ENCODE results near the gene TMEM220.
A peak's percentile ranks its signal among the peaks of the same experiment; 100 is the strongest.

Gene TMEM220

GRCh38 chr17:10729334-10730193 is at the start of gene TMEM220:
TMEM220 (minus strand) TSS chr17:10730023; CDS start chr17:10729851, 172 bp downstream.
- Histone ChIP-seq H3K36me3 (ENCODE audit: control insufficient read depth, insufficient read depth, low read length) (no peaks in the 10 kb centered on the region), H3K4me3 (ENCODE audit: low read depth, low read length) (peak within 1 kb of the TSS; percentile 68), H3K4me1 (ENCODE audit: control insufficient read depth, insufficient read depth, low read length) (peaks cover 6% of the 10 kb centered on the region), H3K9me3 (ENCODE audit: control insufficient read depth, insufficient read depth, low read length) (no peaks in the 10 kb centered on the region), H3K9ac (ENCODE audit: low read depth, low read length) (peak within 1 kb of the TSS; percentile 49), H3K27me3 (ENCODE audit: control insufficient read depth, insufficient read depth, low read length) (peaks cover 2% of the 10 kb centered on the region)

GRCh38 chr17:10779609-10780008 is 49.8 kb upstream of the TMEM220 start:
- H3K9ac ChIP-seq (ENCODE audit: low read depth, low read length): no peak overlapping the region

GRCh38 chr17:10777890-10778289 is 48.1 kb upstream of the TMEM220 start:
- H3K4me3 ChIP-seq (ENCODE audit: low read depth, low read length): no peak overlapping the region
- no peaks in the 10 kb centered on the region for H3K36me3 ChIP-seq (ENCODE audit: control insufficient read depth, insufficient read depth, low read length)
- H3K9me3 ChIP-seq (ENCODE audit: control insufficient read depth, insufficient read depth, low read length): no peaks in the 10 kb centered on the region
- no peak overlapping the region for H3K9ac ChIP-seq (ENCODE audit: low read depth, low read length)
- H3K4me1 ChIP-seq (ENCODE audit: control insufficient read depth, insufficient read depth, low read length): no peaks in the 10 kb centered on the region
- no peaks in the 10 kb centered on the region for H3K27me3 ChIP-seq (ENCODE audit: control insufficient read depth, insufficient read depth, low read length)

More at GRCh38 chr17:10779609-10780008, 49.8 kb upstream of the TMEM220 start:
- no peaks in the 10 kb centered on the region for H3K9me3 ChIP-seq (ENCODE audit: control insufficient read depth, insufficient read depth, low read length)
- H3K4me1 ChIP-seq (ENCODE audit: control insufficient read depth, insufficient read depth, low read length): peaks cover 6% of the 10 kb centered on the region
- H3K36me3 ChIP-seq (ENCODE audit: control insufficient read depth, insufficient read depth, low read length): no peaks in the 10 kb centered on the region
- no peaks in the 10 kb centered on the region for H3K27me3 ChIP-seq (ENCODE audit: control insufficient read depth, insufficient read depth, low read length)
- no peak overlapping the region for H3K4me3 ChIP-seq (ENCODE audit: low read depth, low read length)

- H3K27me3 ChIP-seq (ENCODE audit: control insufficient read depth, insufficient read depth, low read length): no peaks in the 10 kb centered on the region
Measured at GRCh38 chr17:10777131-10777807, 47.4 kb upstream of the TMEM220 start.

GRCh38 chr17:10776381-10776780 is 46.6 kb upstream of the TMEM220 start:
- H3K9me3 ChIP-seq (ENCODE audit: control insufficient read depth, insufficient read depth, low read length): peaks cover 4% of the 10 kb centered on the region
- no peaks in the 10 kb centered on the region for H3K36me3 ChIP-seq (ENCODE audit: control insufficient read depth, insufficient read depth, low read length)
- H3K27me3 ChIP-seq (ENCODE audit: control insufficient read depth, insufficient read depth, low read length): no peaks in the 10 kb centered on the region
- no peak overlapping the region for H3K9ac ChIP-seq (ENCODE audit: low read depth, low read length)
- no peaks in the 10 kb centered on the region for H3K4me1 ChIP-seq (ENCODE audit: control insufficient read depth, insufficient read depth, low read length)
- H3K4me3 ChIP-seq (ENCODE audit: low read depth, low read length): no peak overlapping the region

More at GRCh38 chr17:10777131-10777807, 47.4 kb upstream of the TMEM220 start:
- Histone ChIP-seq H3K9me3 (ENCODE audit: control insufficient read depth, insufficient read depth, low read length) (peaks cover 1% of the 10 kb centered on the region), H3K9ac (ENCODE audit: low read depth, low read length) (no peak overlapping the region), H3K4me3 (ENCODE audit: low read depth, low read length) (no peak overlapping the region), H3K4me1 (ENCODE audit: control insufficient read depth, insufficient read depth, low read length) (no peaks in the 10 kb centered on the region), H3K36me3 (ENCODE audit: control insufficient read depth, insufficient read depth, low read length) (no peaks in the 10 kb centered on the region)

- Histone ChIP-seq H3K9ac (ENCODE audit: low read depth, low read length) (no peak overlapping the region), H3K4me3 (ENCODE audit: low read depth, low read length) (no peak overlapping the region)
Measured at GRCh38 chr17:10775740-10776356, 46.0 kb upstream of the TMEM220 start.

GRCh38 chr17:10775058-10775457 is 45.2 kb upstream of the TMEM220 start:
- H3K27me3 ChIP-seq (ENCODE audit: control insufficient read depth, insufficient read depth, low read length): no peaks in the 10 kb centered on the region
- H3K36me3 ChIP-seq (ENCODE audit: control insufficient read depth, insufficient read depth, low read length): no peaks in the 10 kb centered on the region
- no peak overlapping the region for H3K4me3 ChIP-seq (ENCODE audit: low read depth, low read length)
- H3K4me1 ChIP-seq (ENCODE audit: control insufficient read depth, insufficient read depth, low read length): no peaks in the 10 kb centered on the region
- H3K9ac ChIP-seq (ENCODE audit: low read depth, low read length): no peak overlapping the region
- peaks cover 4% of the 10 kb centered on the region for H3K9me3 ChIP-seq (ENCODE audit: control insufficient read depth, insufficient read depth, low read length)

More at GRCh38 chr17:10775740-10776356, 46.0 kb upstream of the TMEM220 start:
- Histone ChIP-seq H3K27me3 (ENCODE audit: control insufficient read depth, insufficient read depth, low read length) (no peaks in the 10 kb centered on the region), H3K4me1 (ENCODE audit: control insufficient read depth, insufficient read depth, low read length) (no peaks in the 10 kb centered on the region), H3K9me3 (ENCODE audit: control insufficient read depth, insufficient read depth, low read length) (peaks cover 4% of the 10 kb centered on the region), H3K36me3 (ENCODE audit: control insufficient read depth, insufficient read depth, low read length) (no peaks in the 10 kb centered on the region)

- H3K9me3 ChIP-seq (ENCODE audit: control insufficient read depth, insufficient read depth, low read length): peaks cover 4% of the 10 kb centered on the region
- H3K4me3 ChIP-seq (ENCODE audit: low read depth, low read length): no peak overlapping the region
- no peaks in the 10 kb centered on the region for H3K27me3 ChIP-seq (ENCODE audit: control insufficient read depth, insufficient read depth, low read length)
- no peaks in the 10 kb centered on the region for H3K4me1 ChIP-seq (ENCODE audit: control insufficient read depth, insufficient read depth, low read length)
- H3K36me3 ChIP-seq (ENCODE audit: control insufficient read depth, insufficient read depth, low read length): no peaks in the 10 kb centered on the region
- no peak overlapping the region for H3K9ac ChIP-seq (ENCODE audit: low read depth, low read length)
Measured at GRCh38 chr17:10773391-10773790, 43.6 kb upstream of the TMEM220 start.

GRCh38 chr17:10772425-10773380 is 42.9 kb upstream of the TMEM220 start:
- Histone ChIP-seq H3K4me3 (ENCODE audit: low read depth, low read length) (no peak overlapping the region), H3K36me3 (ENCODE audit: control insufficient read depth, insufficient read depth, low read length) (no peaks in the 10 kb centered on the region), H3K9me3 (ENCODE audit: control insufficient read depth, insufficient read depth, low read length) (peaks cover 4% of the 10 kb centered on the region), H3K27me3 (ENCODE audit: control insufficient read depth, insufficient read depth, low read length) (no peaks in the 10 kb centered on the region), H3K9ac (ENCODE audit: low read depth, low read length) (no peak overlapping the region), H3K4me1 (ENCODE audit: control insufficient read depth, insufficient read depth, low read length) (no peaks in the 10 kb centered on the region)

- Histone ChIP-seq H3K9me3 (ENCODE audit: control insufficient read depth, insufficient read depth, low read length) (peaks cover 4% of the 10 kb centered on the region), H3K4me3 (ENCODE audit: low read depth, low read length) (no peak overlapping the region)
Measured at GRCh38 chr17:10771148-10771547, 41.3 kb upstream of the TMEM220 start.

GRCh38 chr17:10769840-10770239 is 40.0 kb upstream of the TMEM220 start:
- Histone ChIP-seq H3K4me3 (ENCODE audit: low read depth, low read length) (no peak overlapping the region), H3K27me3 (ENCODE audit: control insufficient read depth, insufficient read depth, low read length) (no peaks in the 10 kb centered on the region), H3K9me3 (ENCODE audit: control insufficient read depth, insufficient read depth, low read length) (peaks cover 4% of the 10 kb centered on the region), H3K4me1 (ENCODE audit: control insufficient read depth, insufficient read depth, low read length) (no peaks in the 10 kb centered on the region), H3K9ac (ENCODE audit: low read depth, low read length) (no peak overlapping the region), H3K36me3 (ENCODE audit: control insufficient read depth, insufficient read depth, low read length) (no peaks in the 10 kb centered on the region)

More at GRCh38 chr17:10771148-10771547, 41.3 kb upstream of the TMEM220 start:
- no peaks in the 10 kb centered on the region for H3K27me3 ChIP-seq (ENCODE audit: control insufficient read depth, insufficient read depth, low read length)
- H3K9ac ChIP-seq (ENCODE audit: low read depth, low read length): no peak overlapping the region
- H3K4me1 ChIP-seq (ENCODE audit: control insufficient read depth, insufficient read depth, low read length): no peaks in the 10 kb centered on the region
- no peaks in the 10 kb centered on the region for H3K36me3 ChIP-seq (ENCODE audit: control insufficient read depth, insufficient read depth, low read length)
